NCI-H2107 treated with DMSO at 0.1 percent for 48 hours (cell line): ENCODE measurements around the gene SEC14L5.

Source experiments
- DNase-seq: peaks from one replicate; lab custom pipeline; 2025; ENCODE audit not compliant: unreplicated experiment; lab: John Stamatoyannopoulos, UW

SEC14L5 gene

DNA sequence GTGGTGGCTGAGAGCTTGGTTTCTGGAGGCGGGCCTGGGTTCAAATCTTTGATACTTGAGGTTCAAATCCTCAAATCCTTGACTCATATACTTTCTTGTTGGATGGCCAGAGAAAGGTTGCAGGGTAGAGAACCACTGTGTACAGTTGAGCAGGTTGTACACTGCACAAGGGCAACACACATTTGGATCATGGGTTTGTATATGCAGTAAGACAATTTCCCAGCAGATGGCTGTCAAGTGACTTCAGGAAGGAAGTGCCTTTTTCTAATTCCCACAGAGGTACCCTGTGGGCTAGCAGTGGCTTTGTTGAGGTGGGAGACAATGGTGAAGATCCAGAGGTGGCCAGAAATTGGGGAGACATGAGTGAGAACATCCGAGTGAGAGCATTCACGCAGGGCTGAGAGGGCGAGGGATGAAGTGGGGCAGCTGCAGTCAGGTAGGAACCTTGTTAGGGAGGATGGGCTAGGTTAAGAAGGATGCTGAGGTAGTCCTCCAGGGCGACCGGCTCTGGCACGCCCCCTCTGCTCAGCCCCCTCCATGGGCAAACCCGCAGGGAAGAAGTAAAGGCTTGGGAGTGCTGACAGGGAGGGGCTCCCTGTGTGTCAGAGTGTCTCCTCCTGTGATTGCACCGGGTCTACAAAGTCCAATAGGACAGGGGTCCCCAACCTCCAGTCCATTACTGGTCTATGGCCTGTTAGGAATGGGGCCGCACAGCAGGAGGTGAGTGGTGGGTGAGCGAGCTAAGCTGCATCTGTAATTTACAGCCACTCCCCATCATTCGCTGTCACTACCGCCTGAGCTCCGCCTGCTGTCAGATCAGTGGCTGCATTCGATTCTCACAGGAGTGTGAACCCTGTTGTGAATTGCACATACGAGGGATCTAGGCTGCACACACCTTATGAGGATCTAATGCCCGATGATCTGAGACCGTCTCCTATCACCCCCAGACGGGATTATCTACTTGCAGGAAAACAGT, 104.9 kb downstream of the SEC14L5 start:
- DNase-seq: no peak

DNA sequence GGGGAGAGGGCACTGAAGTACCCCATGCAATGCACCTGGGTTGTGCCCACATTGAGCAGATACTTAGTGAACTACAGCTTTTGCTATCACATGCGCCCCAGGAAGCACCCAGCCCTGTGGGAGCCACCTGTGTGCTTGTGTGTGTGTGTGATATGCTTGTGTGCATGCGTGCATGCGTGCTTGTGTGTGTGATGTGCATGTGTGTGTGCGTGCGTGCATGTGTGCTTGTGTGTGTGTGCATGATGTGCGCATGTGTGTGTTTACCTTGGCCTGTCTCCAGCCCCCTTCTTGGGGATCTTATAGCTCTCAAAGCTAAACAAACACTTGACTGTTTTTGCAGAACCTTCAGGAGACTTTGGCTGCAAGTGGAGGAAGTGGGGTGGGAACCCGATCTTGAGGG, 106.8 kb downstream of the SEC14L5 start:
- no peak for DNase-seq

DNA sequence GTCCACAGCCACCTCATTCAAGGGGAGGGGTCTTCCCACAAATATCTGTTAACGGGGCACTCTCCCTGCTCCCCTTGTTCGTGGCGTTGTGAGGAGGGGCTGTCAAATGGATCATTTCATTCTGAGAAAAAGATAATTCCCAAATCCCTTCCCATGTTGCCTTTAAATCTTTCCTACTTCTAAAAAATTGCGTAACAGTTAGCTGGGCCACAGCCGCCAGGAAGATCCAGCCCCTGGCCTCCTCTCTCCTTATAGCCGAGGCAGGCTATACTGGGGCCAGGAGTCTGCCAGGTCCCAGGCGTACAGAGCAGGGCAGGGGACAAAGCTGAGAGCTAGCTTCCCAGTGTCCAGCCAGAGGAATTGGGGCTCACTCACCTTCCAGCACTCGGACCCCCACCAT, 107.2 kb downstream of the SEC14L5 start:
- DNase-seq: no peak

DNA sequence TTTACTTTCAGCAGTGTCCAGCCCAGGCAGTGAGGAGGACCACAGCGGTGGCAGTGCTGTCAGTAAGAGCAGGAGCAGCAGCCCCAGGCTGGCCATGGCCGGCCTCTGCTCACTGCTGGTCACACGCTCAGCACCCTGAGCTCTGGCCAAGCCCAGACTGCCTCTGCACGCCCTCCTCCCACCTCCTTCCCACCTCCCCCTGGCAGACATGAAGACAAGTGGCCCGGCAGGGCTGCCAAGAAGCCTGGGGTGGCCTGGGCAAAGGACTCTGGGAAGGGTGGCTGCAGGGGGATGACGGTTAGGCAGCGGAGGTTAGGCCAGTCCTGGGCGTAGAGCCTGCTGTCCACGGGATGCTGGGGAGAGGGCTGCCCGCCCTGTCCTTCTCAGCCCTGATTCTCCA, 107.7 kb downstream of the SEC14L5 start, which contains the start of gene C16orf89:
TSS of gene C16orf89 (minus strand) at position 144 of the 400 bp plus-strand sequence. CDS start at position 96, 48 bp downstream.
- DNase-seq: no peak

DNA sequence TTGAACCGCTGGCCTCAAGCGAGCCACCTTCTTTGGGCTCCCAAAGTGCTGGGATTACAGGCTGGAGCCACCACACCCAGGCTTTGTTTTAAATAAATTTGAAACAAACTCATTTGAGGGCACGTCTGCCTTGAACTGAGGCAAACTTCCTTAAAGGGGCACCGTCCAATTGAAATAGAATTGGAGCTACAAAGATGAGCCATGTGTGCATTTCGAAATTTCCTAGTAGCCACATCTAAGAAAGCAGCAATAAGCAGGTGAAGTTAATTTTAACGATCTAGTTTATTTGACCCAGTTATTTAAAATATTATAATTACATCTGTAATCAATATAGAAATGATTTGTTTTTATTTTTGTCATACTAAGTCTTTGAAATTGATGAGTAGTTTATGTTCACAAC, 108.4 kb downstream of the SEC14L5 start:
- no peak for DNase-seq
